GM15510 (cell line): ENCODE results near the gene MAP3K6.

Experiments used
- POLR2A ChIP-seq: IDR thresholded peaks from 3 replicates; pipeline ENCODE4 v1.6.1; 2011; ENCODE audit warnings: borderline replicate concordance; ENCODE audit not compliant: insufficient read length; ENCODE audit errors: extremely low read depth

Gene MAP3K6

DNA sequence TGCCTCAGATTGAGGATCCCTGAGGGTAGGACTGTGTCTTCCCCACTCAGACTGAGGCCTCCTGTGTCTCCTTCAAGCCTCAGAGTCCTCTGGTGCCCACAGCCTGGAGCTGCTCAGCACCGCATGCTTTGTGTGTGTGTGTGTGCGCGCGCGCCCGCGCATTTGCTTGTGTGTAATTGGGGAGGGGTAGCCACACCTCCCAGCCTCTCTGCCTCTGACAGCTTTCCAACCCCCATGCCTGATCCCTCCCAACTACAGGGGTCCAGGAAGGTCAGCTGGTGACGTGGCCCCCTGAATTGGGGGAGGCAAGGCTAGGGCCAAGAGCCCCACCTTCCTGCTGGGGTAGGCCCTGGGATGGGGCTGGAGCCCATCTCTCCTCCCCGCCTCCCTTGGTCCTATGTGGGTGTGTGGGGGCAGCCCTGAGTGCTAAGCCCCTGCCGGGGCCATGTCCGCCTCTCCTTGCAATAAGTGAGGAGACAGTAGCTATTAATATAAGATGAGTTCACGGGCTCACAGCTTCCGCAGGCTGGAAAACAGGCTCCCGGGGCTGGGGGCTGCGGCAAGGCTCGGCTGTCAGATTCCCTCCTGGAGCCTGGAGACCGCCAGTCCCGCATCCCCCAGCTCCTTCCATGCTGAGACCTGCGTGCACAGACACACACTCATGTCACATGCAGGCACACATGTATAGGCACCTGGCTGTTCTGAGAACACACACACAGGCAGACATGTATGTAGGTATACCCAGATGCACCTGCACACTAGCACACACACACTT lies 32.7 kb upstream of the MAP3K6 start:
- no peak for TF ChIP-seq POLR2A

DNA sequence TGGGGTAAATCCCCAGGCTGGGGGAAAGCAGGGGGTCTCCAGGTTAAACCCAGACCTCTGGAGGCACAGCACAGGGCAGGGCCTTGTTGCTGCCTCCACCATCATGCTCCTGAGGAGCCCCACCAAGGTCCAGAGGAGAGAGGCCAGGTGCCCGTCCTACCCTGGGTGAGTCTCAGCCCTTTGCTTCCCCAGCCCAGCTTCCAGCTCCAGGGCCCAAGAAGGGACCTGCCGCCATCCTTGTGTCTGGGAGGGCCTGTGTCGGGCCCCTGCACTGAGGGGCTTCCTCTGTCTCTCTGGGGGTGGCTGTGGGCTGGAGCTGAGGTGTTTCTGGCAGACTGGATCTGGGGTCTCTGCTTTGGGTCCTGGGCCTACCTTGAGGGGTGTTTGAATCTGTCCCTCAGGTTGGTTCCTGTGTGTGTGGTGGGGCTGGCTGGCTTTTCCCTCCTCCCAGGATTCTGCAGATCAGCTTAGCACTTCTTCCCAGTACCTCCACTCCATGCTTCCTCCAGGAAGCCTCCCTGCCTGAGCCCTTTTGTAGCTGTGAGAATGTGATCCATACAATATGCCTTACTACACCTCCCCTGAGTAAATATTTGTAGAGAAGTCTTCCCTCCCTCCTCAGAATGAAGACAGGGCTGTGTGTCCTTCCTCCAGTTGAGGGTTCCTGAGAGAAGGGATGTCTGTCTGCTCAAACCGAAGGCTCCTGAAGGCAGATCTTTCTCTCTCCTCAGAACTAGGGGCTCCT lies 31.8 kb upstream of the MAP3K6 start:
- no peak for TF ChIP-seq POLR2A

DNA sequence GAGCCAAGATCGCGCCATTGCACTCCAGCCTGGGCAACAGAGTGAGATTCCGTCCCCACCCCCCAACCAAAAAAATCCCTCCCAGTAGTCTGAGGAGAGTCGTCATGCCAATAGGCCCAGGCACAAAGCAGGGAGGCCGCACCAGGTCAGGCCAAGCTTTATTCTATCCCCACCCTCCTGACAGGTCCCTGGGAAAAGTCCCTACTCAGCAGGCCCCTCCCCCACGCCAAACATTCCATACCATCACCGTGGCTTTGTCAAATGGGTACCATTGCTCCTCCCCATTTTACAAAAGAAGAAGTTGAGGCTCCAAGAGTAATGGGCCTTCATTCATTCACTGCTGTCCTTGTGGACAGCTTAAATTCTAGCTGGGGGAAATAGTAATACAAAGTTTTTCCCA lies 31.0 kb upstream of the MAP3K6 start:
- no peak for TF ChIP-seq POLR2A

DNA sequence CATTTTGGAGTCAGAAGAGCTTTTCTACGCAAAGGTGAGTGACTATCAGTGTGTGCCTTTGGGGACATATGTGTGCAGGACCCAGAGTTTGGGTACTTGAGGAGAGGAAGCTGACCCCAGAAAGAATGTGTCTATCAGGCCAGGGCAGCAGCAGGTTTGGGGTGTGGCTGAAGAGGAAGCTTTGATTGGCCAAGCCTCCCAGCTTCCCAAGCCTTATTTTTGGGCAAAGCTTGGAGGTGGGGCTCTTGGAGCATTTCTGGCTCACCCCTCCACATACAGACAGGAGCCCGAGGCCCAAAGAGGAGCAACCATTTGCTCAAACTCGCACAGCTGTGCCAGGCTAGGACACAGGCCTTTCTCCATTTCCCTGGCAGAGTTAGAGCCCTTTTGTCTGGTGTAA lies 30.3 kb upstream of the MAP3K6 start:
- no peak for TF ChIP-seq POLR2A

DNA sequence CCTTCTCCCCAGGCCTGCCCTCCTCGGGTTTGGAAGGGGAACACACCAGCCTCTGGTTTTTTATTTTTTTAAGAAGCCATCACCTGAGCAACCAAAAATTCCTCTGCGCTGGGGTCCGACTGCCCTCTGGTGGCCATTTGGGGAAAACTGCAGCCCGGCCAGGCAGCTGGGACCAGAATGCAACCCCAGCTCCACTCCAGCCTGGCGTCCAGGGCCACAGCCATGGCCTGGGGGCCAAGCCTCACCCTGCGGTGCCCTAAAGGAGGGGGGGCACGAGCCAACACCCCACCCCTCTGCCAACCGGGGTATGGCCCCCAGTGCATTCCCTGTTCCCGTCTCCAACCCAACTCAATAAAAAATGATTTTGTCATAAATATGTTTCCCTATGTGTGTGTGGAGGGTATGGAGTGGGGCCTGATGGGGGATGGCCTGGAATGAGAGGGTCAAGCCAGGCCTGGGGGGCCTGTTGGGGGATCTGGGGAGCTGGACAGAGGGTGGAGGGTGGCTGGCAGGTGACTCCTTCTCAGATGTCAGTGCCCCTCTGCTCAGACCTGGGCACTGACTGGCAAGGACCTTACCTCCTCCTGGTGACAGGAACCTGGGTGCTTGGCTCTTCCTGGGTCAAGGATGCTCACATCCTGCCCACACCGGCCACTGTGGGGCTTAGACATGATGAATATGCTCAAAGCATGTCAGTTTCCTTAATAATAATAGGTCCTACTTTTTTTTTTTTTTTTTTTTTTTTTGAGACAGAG lies 28.9 kb upstream of the MAP3K6 start:
- TF ChIP-seq POLR2A = no peak

DNA sequence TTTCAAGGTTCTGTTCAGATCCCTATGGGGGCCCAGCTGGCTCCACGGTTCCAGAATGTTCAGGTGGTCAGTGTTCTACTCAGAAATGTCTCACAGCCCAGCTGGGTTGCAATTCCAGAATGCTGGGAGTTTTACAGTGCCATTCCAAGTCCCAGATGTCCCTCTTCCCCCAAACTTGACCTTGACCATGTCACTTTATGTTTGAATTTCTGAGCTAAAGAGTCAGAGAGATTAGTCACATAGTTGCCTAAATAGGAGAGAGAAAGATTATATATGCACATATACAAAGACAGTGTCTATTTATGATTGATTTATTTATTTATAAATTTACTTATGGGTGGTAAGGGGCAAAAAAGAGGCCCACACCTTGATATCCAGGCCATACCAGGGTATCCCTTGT lies 28.2 kb upstream of the MAP3K6 start:
- no peak for TF ChIP-seq POLR2A

DNA sequence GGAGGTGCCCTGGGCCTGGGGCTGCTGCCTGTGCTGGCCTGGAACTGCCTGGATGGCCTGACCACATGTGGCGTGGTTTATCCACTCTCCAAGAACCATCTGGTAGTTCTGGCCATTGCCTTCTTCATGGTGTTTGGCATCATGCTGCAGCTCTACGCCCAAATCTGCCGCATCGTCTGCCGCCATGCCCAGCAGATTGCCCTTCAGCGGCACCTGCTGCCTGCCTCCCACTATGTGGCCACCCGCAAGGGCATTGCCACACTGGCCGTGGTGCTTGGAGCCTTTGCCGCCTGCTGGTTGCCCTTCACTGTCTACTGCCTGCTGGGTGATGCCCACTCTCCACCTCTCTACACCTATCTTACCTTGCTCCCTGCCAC lies 27.5 kb upstream of the MAP3K6 start:
- no peak for TF ChIP-seq POLR2A

DNA sequence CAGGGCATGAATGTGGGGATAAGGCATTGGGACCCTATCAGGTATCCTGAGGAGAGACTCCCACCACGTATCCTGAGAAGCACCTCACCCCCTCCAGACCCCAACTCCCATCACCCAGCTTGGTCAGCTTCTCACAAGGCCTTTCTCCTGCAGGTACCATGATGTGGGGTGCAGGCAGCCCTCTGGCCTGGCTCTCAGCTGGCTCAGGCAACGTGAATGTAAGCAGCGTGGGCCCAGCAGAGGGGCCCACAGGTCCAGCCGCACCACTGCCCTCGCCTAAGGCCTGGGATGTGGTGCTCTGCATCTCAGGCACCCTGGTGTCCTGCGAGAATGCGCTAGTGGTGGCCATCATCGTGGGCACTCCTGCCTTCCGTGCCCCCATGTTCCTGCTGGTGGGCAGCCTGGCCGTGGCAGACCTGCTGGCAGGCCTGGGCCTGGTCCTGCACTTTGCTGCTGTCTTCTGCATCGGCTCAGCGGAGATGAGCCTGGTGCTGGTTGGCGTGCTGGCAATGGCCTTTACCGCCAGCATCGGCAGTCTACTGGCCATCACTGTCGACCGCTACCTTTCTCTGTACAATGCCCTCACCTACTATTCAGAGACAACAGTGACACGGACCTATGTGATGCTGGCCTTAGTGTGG lies 27.0 kb upstream of the MAP3K6 start:
- no peak for TF ChIP-seq POLR2A

DNA sequence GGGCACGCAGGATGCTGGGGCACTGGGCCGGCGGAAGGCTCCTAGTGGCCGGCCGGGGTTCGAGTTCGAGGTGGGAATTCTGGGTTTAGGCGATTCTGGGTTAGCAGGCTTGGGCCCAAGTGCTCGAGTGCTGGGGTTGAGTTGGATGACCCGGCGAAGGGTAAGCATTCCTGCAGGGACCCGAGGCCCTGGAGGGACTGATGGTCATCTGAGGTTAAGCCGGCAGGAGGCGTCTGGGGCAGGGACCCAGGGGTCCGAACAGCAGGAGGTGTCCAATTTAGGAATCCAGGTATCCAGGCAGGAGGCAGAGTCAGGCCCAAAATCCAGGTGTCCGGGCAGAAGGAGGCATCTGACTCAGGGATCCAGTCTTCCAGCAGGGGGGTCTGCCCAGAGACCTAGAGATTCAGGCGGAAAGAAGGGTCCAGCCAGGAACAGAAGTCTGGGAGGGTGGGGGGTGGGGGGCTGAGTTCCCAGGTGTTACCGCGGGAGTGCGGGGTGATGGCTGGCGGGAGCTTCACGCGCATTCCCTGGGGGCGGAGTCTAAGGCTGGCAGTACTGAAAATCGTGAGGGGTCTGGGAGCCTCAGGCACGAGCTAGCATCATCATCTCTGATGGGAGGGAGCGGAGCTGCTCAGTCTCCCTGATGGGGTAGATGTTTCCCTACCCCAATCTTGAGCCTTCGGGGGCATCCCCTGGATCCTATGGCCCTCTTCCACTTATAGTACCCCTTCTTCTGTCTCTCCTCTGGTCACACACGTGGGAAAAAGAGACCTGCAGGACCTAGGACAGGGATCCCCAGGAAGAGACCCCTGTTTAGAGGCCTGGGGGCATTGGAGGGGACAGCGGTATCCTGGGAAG lies 26.2 kb upstream of the MAP3K6 start:
- TF ChIP-seq POLR2A = no peak

DNA sequence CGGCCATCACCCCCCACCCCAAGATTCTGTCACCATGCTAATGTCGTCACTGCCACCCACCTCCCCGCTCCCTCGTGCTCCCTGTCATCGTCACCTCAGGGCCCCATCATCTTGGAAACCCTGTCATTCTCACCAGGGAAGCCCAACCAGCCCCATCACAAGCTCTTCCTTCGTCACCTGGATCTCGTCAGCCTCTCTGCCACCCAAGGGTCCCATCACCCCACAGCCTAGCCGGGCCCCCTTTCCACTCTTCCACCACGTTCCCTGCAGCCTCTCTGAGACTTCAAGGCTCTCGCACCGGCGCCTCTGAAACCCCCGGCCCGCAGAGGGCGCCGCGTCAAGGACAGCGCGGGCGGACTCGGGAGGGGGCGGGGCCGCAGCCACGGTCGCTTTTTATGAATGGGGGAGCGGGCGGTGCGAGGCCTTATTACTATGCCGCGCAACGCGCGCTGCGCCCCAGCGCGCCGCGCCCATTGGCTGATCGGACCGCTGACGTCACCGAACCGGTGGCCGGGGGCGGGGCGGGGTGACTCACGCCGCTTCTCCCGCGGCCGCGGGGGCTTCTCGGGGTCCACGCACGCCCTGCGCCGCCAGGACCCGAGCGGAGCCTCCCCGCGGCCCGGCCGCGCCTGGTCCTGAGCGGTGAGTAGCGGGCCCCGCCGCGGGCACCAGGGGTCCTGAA lies 25.5 kb upstream of the MAP3K6 start, which contains the start of gene GPR3:
Gene GPR3, plus strand, starts transcription at position 527 of the 682 bp plus-strand sequence. CDS start 1,177 bp downstream, outside the sequence.
- TF ChIP-seq POLR2A = no peak

DNA sequence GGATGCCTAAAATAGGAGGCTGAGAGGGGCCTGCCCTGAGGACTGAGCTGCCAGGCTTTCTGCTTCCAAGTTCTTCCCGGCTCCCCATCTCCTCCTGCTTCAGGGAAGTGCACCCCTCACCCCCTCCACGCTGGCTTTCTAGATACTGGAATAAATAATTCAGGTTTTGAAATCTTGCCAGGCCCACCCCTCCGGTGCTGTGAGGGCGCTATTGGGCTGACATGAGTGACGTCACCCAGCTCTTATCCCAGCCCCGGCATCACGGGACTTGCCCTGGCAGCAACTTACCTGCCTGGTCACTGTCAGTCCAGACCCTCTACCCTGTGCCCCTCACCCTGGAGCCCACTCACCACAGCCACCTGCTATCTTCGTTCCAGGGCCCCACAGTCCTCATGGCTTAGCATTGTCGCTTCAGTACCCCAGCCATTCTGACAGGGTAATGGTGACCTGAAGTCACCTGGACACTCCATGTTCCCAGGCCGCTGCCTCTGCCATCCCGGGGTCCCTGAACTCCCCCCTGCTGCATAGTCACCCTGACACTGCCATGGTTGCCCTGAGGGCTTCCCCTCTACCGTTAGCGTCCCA lies 24.8 kb upstream of the MAP3K6 start:
- TF ChIP-seq POLR2A = no peak

DNA sequence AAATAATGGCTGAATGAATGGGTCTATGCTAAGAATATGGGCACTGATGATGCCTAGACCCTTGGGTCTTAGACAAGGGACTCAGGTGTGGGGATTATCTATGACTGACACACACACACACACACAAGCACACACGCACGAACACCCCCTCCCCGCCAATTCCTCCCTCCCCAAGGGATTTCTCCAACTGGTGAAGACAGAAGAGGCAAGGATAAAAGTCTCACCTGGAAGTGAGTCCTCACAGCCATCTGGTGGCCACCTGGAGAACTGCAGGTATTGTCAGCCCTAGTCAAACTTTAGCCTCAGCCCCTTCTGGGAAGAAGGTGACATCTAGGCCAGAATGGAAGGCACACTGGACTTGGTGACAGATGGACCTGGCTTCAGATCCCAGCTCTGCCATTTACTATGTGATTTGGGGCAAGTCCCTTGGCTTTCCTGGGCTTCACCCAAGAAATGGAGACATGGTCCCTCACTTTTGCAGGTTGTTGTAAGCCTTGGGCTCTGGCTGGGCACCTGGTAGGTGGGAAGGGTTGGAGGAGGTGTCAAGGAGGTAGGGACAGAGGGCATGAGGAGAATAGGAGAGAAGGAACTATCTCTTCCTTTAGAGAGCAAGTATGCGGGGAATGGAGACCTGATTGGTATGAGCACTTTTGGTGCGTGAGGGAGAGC lies 21.7 kb upstream of the MAP3K6 start:
- TF ChIP-seq POLR2A = no peak
